GM11168 (cell line): ENCODE data around the gene ITPR1.

Experiments used
- in situ Hi-C: fragments of 300-500 bp; cut with MboI; formaldehyde crosslinking; loops from one replicate; pipeline ENCODE4 v1.12.0; 2022; ENCODE audit warnings: low sequenced_read_pairs; ENCODE audit not compliant: unreplicated experiment

Gene ITPR1

GRCh38 chr3:4894891-4895530, 401.9 kb downstream of the ITPR1 start:
- in situ Hi-C loops = no loop called here

- in situ Hi-C loops = no loop called here
Observed at GRCh38 chr3:4895838-4896237, 402.7 kb downstream of the ITPR1 start.
